H1 (cell line): ENCODE results near the gene COCH. TPM values are rescaled to one million over a fixed set of nuclear protein-coding genes. Genes with fewer than 3 reads are reported as not detected.

ENCODE experiments used
- CTCF ChIA-PET: fragments of 300-600 bp; sonication (Branson Sonifier 250); formaldehyde crosslinking; loops from one replicate; lab custom pipeline; 2021; ENCODE audit not compliant: partially characterized antibody; lab: Charles Lee
- POLR2A ChIA-PET: fragments of 300-600 bp; sonication (Branson Sonifier 250); formaldehyde crosslinking; loops from one replicate; lab custom pipeline; 2021; ENCODE audit warnings: inconsistent platforms; ENCODE audit not compliant: partially characterized antibody; lab: Charles Lee
- DNase-seq, 2 experiments: peaks; one replicate each; pipeline versions ENCODE4 v3.0.0 to v3.0.0-alpha.2; 2010 to 2022; ENCODE audit warnings: low spot score in 2 of 2, low read depth in 1 of 2, mixed read lengths in 1 of 2
- FAIRE-seq: peaks from 2 replicates; lab custom pipeline; 2011; peaks lifted over from hg19 to GRCh38; lab: Jason Lieb, UNC
- H2AFZ ChIP-seq: 2 replicates; pipeline ENCODE4 v1.8.1; 2012; ENCODE audit warnings: low read length, inconsistent platforms
- H2AK5ac ChIP-seq: 2 replicates; pipeline ENCODE4 v1.6.1; 2013; ENCODE audit warnings: low read depth, low read length
- H2BK120ac ChIP-seq: replicated peaks from 2 replicates; pipeline ENCODE3; 2013; ENCODE audit warnings: low read depth, low read length, inconsistent platforms
- H2BK12ac ChIP-seq: 2 replicates; pipeline ENCODE4 v1.6.1; 2013; ENCODE audit warnings: low read depth, low read length
- H2BK15ac ChIP-seq: 2 replicates; pipeline ENCODE4 v1.6.1; 2013; ENCODE audit warnings: low read length
- H2BK20ac ChIP-seq: 2 replicates; pipeline ENCODE4 v1.6.1; 2013; ENCODE audit warnings: low read length
- H2BK5ac ChIP-seq: 2 replicates; pipeline ENCODE4 v1.6.1; 2013; ENCODE audit warnings: low read depth, low read length
- H3K14ac ChIP-seq: 2 replicates; pipeline ENCODE4 v1.6.1; 2013; ENCODE audit warnings: inconsistent platforms; ENCODE audit not compliant: insufficient read length
- H3K18ac ChIP-seq: 2 replicates; pipeline ENCODE4 v1.6.1; 2013; ENCODE audit warnings: low read length; ENCODE audit errors: extremely low read depth
- H3K23ac ChIP-seq: 2 replicates; pipeline ENCODE4 v1.6.1; 2013; ENCODE audit warnings: inconsistent platforms; ENCODE audit not compliant: insufficient read length
- H3K23me2 ChIP-seq: 2 replicates; pipeline ENCODE4 v1.6.1; 2013; ENCODE audit warnings: low read depth, low read length
- H3K27ac ChIP-seq: 2 replicates; pipeline ENCODE4 v1.6.1; 2011; ENCODE audit warnings: low read depth, low read length, inconsistent platforms
- H3K27me3 ChIP-seq, 4 experiments: replicated peaks in 1 of 4; 1 replicate in 1 of 4; 2 replicates in 3 of 4; pipeline versions ENCODE4 v1.6.1 to v1.8.1; 2011 to 2013; ENCODE audit warnings: low read length in 3 of 4, mild to moderate bottlenecking in 3 of 4, inconsistent platforms in 2 of 4, mixed read lengths in 2 of 4, moderate library complexity in 1 of 4; ENCODE audit not compliant: control insufficient read depth in 3 of 4, insufficient read depth in 3 of 4; ENCODE audit errors: extremely low read depth in 1 of 4
- H3K36me3 ChIP-seq, 4 experiments: 2 replicates each; pipeline versions ENCODE4 v1.6.1 to v1.8.1; 2011 to 2013; ENCODE audit warnings: mild to moderate bottlenecking in 4 of 4, low read length in 3 of 4, moderate library complexity in 2 of 4, control low read depth in 1 of 4, inconsistent platforms in 1 of 4; ENCODE audit not compliant: insufficient read depth in 4 of 4, control insufficient read depth in 2 of 4
- H3K4ac ChIP-seq: replicated peaks from 2 replicates; pipeline ENCODE3; 2013; ENCODE audit warnings: low read length, low read depth, mixed read lengths, inconsistent platforms; ENCODE audit not compliant: insufficient read length
- H3K4me1 ChIP-seq, 4 experiments: replicated peaks in 1 of 4; 1 replicate in 1 of 4; 2 replicates in 3 of 4; pipeline versions ENCODE4 v1.6.1 to v1.8.1; 2011 to 2013; ENCODE audit warnings: low read length in 3 of 4, inconsistent platforms in 2 of 4, mixed read lengths in 1 of 4; ENCODE audit not compliant: insufficient read depth in 4 of 4, control insufficient read depth in 3 of 4
- H3K4me2 ChIP-seq, 2 experiments: 2 replicates each; pipeline versions ENCODE4 v1.6.1 to v1.8.1; 2011 to 2013; ENCODE audit warnings: low read depth in 2 of 2, low read length in 2 of 2, control low read depth in 1 of 2, inconsistent platforms in 1 of 2, mild to moderate bottlenecking in 1 of 2; ENCODE audit not compliant: insufficient read depth in 1 of 2
- H3K4me3 ChIP-seq, 4 experiments: fragments of 200-600, 300-600 bp in 1 of 4; sonication (generic), shearing (Covaris generic), sonication (Bioruptor Twin) in 1 of 4; 2 replicates each; pipeline versions ENCODE4 v1.5.1 to v1.8.1; 2011 to 2016; ENCODE audit warnings: low read length in 4 of 4, low read depth in 3 of 4, control low read depth in 2 of 4, inconsistent platforms in 2 of 4, mild to moderate bottlenecking in 2 of 4, mixed read lengths in 1 of 4, moderate library complexity in 1 of 4; ENCODE audit not compliant: insufficient read depth in 2 of 4; ENCODE audit errors: extremely low read depth in 1 of 4
- H3K56ac ChIP-seq: replicated peaks from 2 replicates; pipeline ENCODE3; 2013; ENCODE audit warnings: low read depth, mild to moderate bottlenecking, mixed read lengths, low read length, inconsistent platforms; ENCODE audit not compliant: insufficient read length
- H3K79me1 ChIP-seq: 2 replicates; pipeline ENCODE4 v1.6.1; 2013; ENCODE audit warnings: low read depth, low read length, control low read depth
- H3K79me2 ChIP-seq, 2 experiments: 2 replicates each; pipeline versions ENCODE4 v1.6.1 to v1.8.1; 2012 to 2013; ENCODE audit warnings: low read length in 2 of 2, mild to moderate bottlenecking in 2 of 2, inconsistent platforms in 1 of 2; ENCODE audit not compliant: insufficient read depth in 2 of 2, control insufficient read depth in 1 of 2
- H3K9ac ChIP-seq, 4 experiments: replicated peaks in 1 of 4; 1 replicate in 1 of 4; 2 replicates in 3 of 4; pipeline versions ENCODE4 v1.6.1 to v1.8.1; 2011 to 2013; ENCODE audit warnings: low read depth in 3 of 4, low read length in 3 of 4, control low read depth in 2 of 4, mild to moderate bottlenecking in 2 of 4, moderate library complexity in 2 of 4, inconsistent platforms in 1 of 4; ENCODE audit errors: extremely low read depth in 1 of 4
- H3K9me3 ChIP-seq, 2 experiments: 2 replicates each; pipeline versions ENCODE4 v1.6.1 to v1.8.1; 2012 to 2013; ENCODE audit warnings: mild to moderate bottlenecking in 2 of 2, moderate library complexity in 2 of 2, control low read depth in 1 of 2, inconsistent platforms in 1 of 2, low read depth in 1 of 2, low read length in 1 of 2, mixed read lengths in 1 of 2; ENCODE audit not compliant: insufficient read depth in 2 of 2
- H4K20me1 ChIP-seq, 2 experiments: replicated peaks in 1 of 2; 2 replicates each; pipeline versions ENCODE3 to v1.8.1; 2011 to 2013; ENCODE audit warnings: inconsistent platforms in 2 of 2, low read length in 2 of 2, mild to moderate bottlenecking in 1 of 2; ENCODE audit not compliant: insufficient read depth in 2 of 2, control insufficient read depth in 1 of 2
- H4K5ac ChIP-seq: 2 replicates; pipeline ENCODE4 v1.6.1; 2013; ENCODE audit warnings: low read length, low read depth, mixed read lengths, inconsistent platforms; ENCODE audit not compliant: insufficient read length
- H4K8ac ChIP-seq: 2 replicates; pipeline ENCODE4 v1.8.0; 2013; ENCODE audit warnings: mild to moderate bottlenecking, moderate library complexity, low read length, inconsistent platforms; ENCODE audit not compliant: insufficient read depth; ENCODE audit errors: extremely low read depth
- H4K91ac ChIP-seq: replicated peaks from 2 replicates; pipeline ENCODE3; 2013; ENCODE audit warnings: low read length, mixed read lengths, inconsistent platforms; ENCODE audit not compliant: insufficient read length
- CREB1 ChIP-seq: IDR thresholded peaks from 2 replicates; pipeline ENCODE4 v1.6.1; 2012; ENCODE audit warnings: inconsistent platforms
- KDM5A ChIP-seq: fragments of 200-600 bp; IDR thresholded peaks from 2 replicates; pipeline ENCODE4 v1.7.1; 2012; ENCODE audit warnings: mild to moderate bottlenecking, low read length, inconsistent platforms, mixed read lengths
- PHF8 ChIP-seq: fragments of 200-600 bp; sonication (generic); conservative IDR thresholded peaks from 2 replicates; pipeline ENCODE4 v1.7.1; 2012; ENCODE audit warnings: low read depth, mild to moderate bottlenecking, inconsistent platforms, low read length, moderate library complexity
- SAP30 ChIP-seq: fragments of 300-600 bp; sonication (generic); IDR thresholded peaks from 2 replicates; pipeline ENCODE4 v1.7.1; 2012; ENCODE audit warnings: low read length, moderate library complexity, mild to moderate bottlenecking, inconsistent platforms; ENCODE audit not compliant: insufficient read depth, insufficient replicate concordance
- SIN3A ChIP-seq, 2 experiments: IDR thresholded peaks in 1 of 2; conservative IDR thresholded peaks in 1 of 2; 2 replicates each; pipeline ENCODE4 v1.6.1; 2011 to 2012; ENCODE audit warnings: low read length in 2 of 2, improper control_type of control experiment in 1 of 2, low read depth in 1 of 2, mild to moderate bottlenecking in 1 of 2
- ZNF274 ChIP-seq: IDR thresholded peaks from 2 replicates; pipeline ENCODE4 v1.7.0; 2012; ENCODE audit warnings: low read length, borderline replicate concordance; ENCODE audit errors: extremely low read depth
- WGBS, 2 experiments: shearing (Covaris generic) in 1 of 2; methylation state at CpG; one replicate each; pipeline versions ENCODE4 v1.1.6 to v1.1.7; 2013 to 2015; ENCODE audit warnings: low lambda C conversion rate in 2 of 2, mixed read lengths in 2 of 2, inconsistent platforms in 1 of 2, low coverage in 1 of 2, missing lambda C conversion rate in 1 of 2; ENCODE audit not compliant: insufficient replicate concordance in 2 of 2, insufficient coverage in 1 of 2, insufficient read length in 1 of 2; ENCODE audit errors: extremely low coverage in 1 of 2, missing lambda C conversion rate in 1 of 2; 5-methylcytosine and 5-hydroxymethylcytosine counted together
- polyA plus RNA-seq, 7 experiments: library from polyadenylated mRNA; depleted of rRNA in 3 of 7; stranded (reverse) in 5 of 7; unstranded in 2 of 7; fragments of >200 nt in 5 of 7; fragments of 200-250 nt in 2 of 7; gene quantifications; 1 replicate in 5 of 7; 2 replicates in 1 of 7; 4 replicates in 1 of 7; pipeline versions ENCODE4 v1.2.1 to v1.2.3, GENCODE V29; 2011 to 2013; ENCODE audit warnings: missing spikeins in 2 of 7, mixed read lengths in 2 of 7
- total RNA-seq: library from RNA; stranded (reverse); fragmentation: NEBNext Ultra II Directional; extraction: Animal tissue kit (Norgen Biotek cat#: 25700); gene quantifications from 2 replicates; pipeline ENCODE4 v1.2.1, GENCODE V29; 2021

Gene COCH
- total and polyA plus RNA-seq, 2 of the 8 experiments (the other 6 are each of a cell fraction or from before 2014, with no cell fraction given) = 12.9 to 30.8 TPM

DNA sequence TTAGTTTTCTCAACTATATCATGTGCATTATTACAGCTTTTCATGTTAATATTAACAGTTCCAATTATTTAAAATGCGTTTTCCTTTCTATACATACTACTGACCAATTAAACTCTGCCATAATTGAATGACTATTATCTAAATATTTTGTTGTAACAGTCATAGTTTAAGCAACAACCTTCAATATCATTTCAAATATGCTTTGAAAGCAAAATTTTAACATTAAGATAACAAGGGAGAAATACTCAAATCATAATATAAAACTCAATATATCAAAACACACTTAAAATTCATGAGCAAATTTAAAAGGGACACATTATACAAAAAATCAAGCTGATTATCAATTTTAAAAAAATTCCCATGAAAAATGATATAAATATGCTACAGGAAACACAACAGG is 40.5 kb downstream of the COCH start:
- no peaks in the 10 kb centered on the region for H4K20me1 ChIP-seq
- no peak overlapping the region for H3K23ac ChIP-seq
- H4K5ac ChIP-seq = no peak overlapping the region
- no peak overlapping the region for H4K8ac ChIP-seq
- H2BK15ac ChIP-seq = no peak overlapping the region
- no peak overlapping the region for H2AK5ac ChIP-seq
- ChIA-PET POLR2A (interaction anchor here (1.1 to 1.4 kb wide), 2 partner anchors 10 to 19 kb away, joined by 3 read pairs; no protein-coding TSS in a partner anchor), CTCF (interaction anchor here (1.2 to 1.4 kb wide), 2 partner anchors 145 to 163 kb away, joined by 3 read pairs; no protein-coding TSS in a partner anchor)
- DNase-seq = no peak
- H3K4ac ChIP-seq = no peak overlapping the region
- no peak overlapping the region for H3K4me2 ChIP-seq
- H3K79me2 ChIP-seq = no peaks in the 10 kb centered on the region
- H2BK5ac ChIP-seq = no peak overlapping the region
- H3K4me1 ChIP-seq = no peaks in the 10 kb centered on the region
- peaks cover 0 to 30% (median 3%) of the 10 kb centered on the region in 4 experiments; a peak in 4 of 8 replicates for H3K36me3 ChIP-seq
- H3K23me2 ChIP-seq = no peaks in the 10 kb centered on the region
- no peaks in the 10 kb centered on the region for H3K9me3 ChIP-seq
- no peaks in the 10 kb centered on the region for H3K79me1 ChIP-seq
- FAIRE-seq = no peak
- H2BK120ac ChIP-seq = no peak overlapping the region
- H3K18ac ChIP-seq = no peak overlapping the region
- H4K91ac ChIP-seq = no peak overlapping the region
- no peak overlapping the region for H2AFZ ChIP-seq
- no peak overlapping the region for H3K56ac ChIP-seq
- no peak overlapping the region for H2BK12ac ChIP-seq
- H3K9ac ChIP-seq = no peak overlapping the region
- WGBS, 2 experiments = 85% methylated on average over 1 of the region's 1 CpG; no CpG with 5 or more reads in 1 of the 2 experiments
- H3K27ac ChIP-seq = no peak overlapping the region
- H3K4me3 ChIP-seq = no peak overlapping the region
- no peaks in the 10 kb centered on the region for H3K27me3 ChIP-seq
- no peak overlapping the region for H2BK20ac ChIP-seq
- no peak overlapping the region for H3K14ac ChIP-seq
- TF ChIP-seq SAP30 (no peak), PHF8 (no peak), ZNF274 (no peak), KDM5A (no peak), CREB1 (no peak), SIN3A (conservative IDR thresholded peaks at IDR 0.05 in 1 of 2, IDR thresholded peaks at IDR 0.05 in 1 of 2; ENCODE audit: low read depth in 1 of 2, low read length in 2 of 2) (no peak)
